ENCODE measurements around the gene SNN.

The SNN gene

GRCh38 chr16:11691771-11692170 is 23.5 kb downstream of the SNN start:
- POLR2A ChIA-PET = no interaction called here
- CTCF ChIA-PET = interaction anchor here (1.0 to 2.6 kb wide), 6 partner anchors 16 to 105 kb away, joined by 3 to 17 read pairs (median 4); partner anchors contain the start of gene ZC3H7A
- TF ChIP-seq CTCF (IDR thresholded peaks at IDR 0.05; ENCODE audit: control extremely low read depth, extremely low read depth, low read depth, missing control alignments) = no peak

GRCh38 chr16:11692171-11692570 is 23.9 kb downstream of the SNN start:
- no peak for TF ChIP-seq CTCF (IDR thresholded peaks at IDR 0.05; ENCODE audit: control extremely low read depth, extremely low read depth, low read depth, missing control alignments)
- ChIA-PET CTCF (interaction anchor here (0.5 to 1.3 kb wide), 2 partner anchors 20 to 162 kb away, joined by 3 to 4 read pairs; no protein-coding TSS in a partner anchor), POLR2A (no interaction called here)
- DNase-seq (ENCODE audit: extremely low spot score) = no peak

More at GRCh38 chr16:11691771-11692170, 23.5 kb downstream of the SNN start:
- no peak for DNase-seq (ENCODE audit: extremely low spot score)

GRCh38 chr16:11692651-11693050 is 24.4 kb downstream of the SNN start:
- DNase-seq (ENCODE audit: extremely low spot score) = no peak
- no peak for TF ChIP-seq CTCF (IDR thresholded peaks at IDR 0.05; ENCODE audit: control extremely low read depth, extremely low read depth, low read depth, missing control alignments)
- ChIA-PET CTCF (interaction anchor here (0.5 kb wide), 1 partner anchor 163 kb away, joined by 4 read pairs; no protein-coding TSS in a partner anchor), POLR2A (no interaction called here)

- ChIA-PET POLR2A (no interaction called here), CTCF (interaction anchor here (1.1 kb wide), 1 partner anchor 19 kb away, joined by 3 read pairs; no protein-coding TSS in a partner anchor)
- DNase-seq (ENCODE audit: extremely low spot score) = no peak
- no peak for TF ChIP-seq CTCF (IDR thresholded peaks at IDR 0.05; ENCODE audit: control extremely low read depth, extremely low read depth, low read depth, missing control alignments)
Observed at GRCh38 chr16:11696266-11697012, 28.2 kb downstream of the SNN start.

GRCh38 chr16:11697319-11697718 is 29.1 kb downstream of the SNN start:
- CTCF ChIA-PET = interaction anchor here (0.8 to 1.3 kb wide), 3 partner anchors 8 to 25 kb away, joined by 3 to 5 read pairs (median 4); no protein-coding TSS in a partner anchor
- DNase-seq (ENCODE audit: extremely low spot score) = no peak
- POLR2A ChIA-PET = no interaction called here
- no peak for TF ChIP-seq CTCF (IDR thresholded peaks at IDR 0.05; ENCODE audit: control extremely low read depth, extremely low read depth, low read depth, missing control alignments)

- no peak for DNase-seq (ENCODE audit: extremely low spot score)
- no peak for TF ChIP-seq CTCF (IDR thresholded peaks at IDR 0.05; ENCODE audit: control extremely low read depth, extremely low read depth, low read depth, missing control alignments)
- POLR2A ChIA-PET = no interaction called here
- CTCF ChIA-PET = interaction anchor here (0.8 to 2.9 kb wide), 5 partner anchors 9 to 36 kb away, joined by 3 to 8 read pairs (median 4); no protein-coding TSS in a partner anchor
Observed at GRCh38 chr16:11698271-11698689, 30.0 kb downstream of the SNN start.
